SK-N-SH treated with all-trans-retinoic acid at 6 μM for 48 hours (cell line): ENCODE results near the gene POU2F1.

Source experiments
- ARNTL ChIP-seq: fragments of 450-650 bp; formaldehyde crosslinking; IDR thresholded peaks from 2 replicates; pipeline ENCODE4 v1.5.0; 2020; ENCODE audit warnings: low read depth, mild to moderate bottlenecking, moderate library complexity, borderline replicate concordance
- CREB5 ChIP-seq: fragments of 250-450 bp; sonication (Bioruptor Pico); IDR thresholded peaks from 2 replicates; pipeline ENCODE4 v1.5.1; 2020; ENCODE audit warnings: low read depth, mild to moderate bottlenecking, moderate library complexity
- CSDC2 ChIP-seq: fragments of 250-450 bp; sonication (Bioruptor Pico); IDR thresholded peaks from 2 replicates; pipeline ENCODE4 v1.5.0; 2020; ENCODE audit warnings: mild to moderate bottlenecking, moderate library complexity
- ESRRG ChIP-seq: fragments of 250-450 bp; sonication (Bioruptor Pico); IDR thresholded peaks from 2 replicates; pipeline ENCODE4 v1.6.1; 2021; ENCODE audit warnings: mild to moderate bottlenecking
- OSR1 ChIP-seq: fragments of 250-450 bp; sonication (Bioruptor Pico); IDR thresholded peaks from 2 replicates; pipeline ENCODE4 v1.8.0; 2022; ENCODE audit warnings: moderate library complexity, mild to moderate bottlenecking, inconsistent platforms
- PATZ1 ChIP-seq: fragments of 250-450 bp; sonication (Bioruptor Pico); IDR thresholded peaks from 2 replicates; pipeline ENCODE4 v1.8.0; 2020; ENCODE audit warnings: mild to moderate bottlenecking, moderate library complexity, borderline replicate concordance
- PPARA ChIP-seq: fragments of 250-450 bp; sonication (Bioruptor Pico); IDR thresholded peaks from 2 replicates; pipeline ENCODE4 v1.5.0; 2020; ENCODE audit warnings: mild to moderate bottlenecking, borderline replicate concordance
- TCF4 ChIP-seq: fragments of 250-450 bp; sonication (Bioruptor Pico); IDR thresholded peaks from 2 replicates; pipeline ENCODE4 v1.8.0; 2021; ENCODE audit warnings: mild to moderate bottlenecking, moderate library complexity, borderline replicate concordance
- TOX ChIP-seq: fragments of 250-450 bp; sonication (Bioruptor Pico); IDR thresholded peaks from 2 replicates; pipeline ENCODE4 v1.8.0; 2021; ENCODE audit warnings: mild to moderate bottlenecking, moderate library complexity, borderline replicate concordance
- ZFP3 ChIP-seq: fragments of 250-450 bp; sonication (Bioruptor Pico); IDR thresholded peaks from 2 replicates; pipeline ENCODE4 v1.5.0; 2020; ENCODE audit warnings: mild to moderate bottlenecking, moderate library complexity
- ZNF70 ChIP-seq: fragments of 450-650 bp; formaldehyde crosslinking; IDR thresholded peaks from 2 replicates; pipeline ENCODE4 v1.5.0; 2020; ENCODE audit warnings: mild to moderate bottlenecking, moderate library complexity

DNA sequence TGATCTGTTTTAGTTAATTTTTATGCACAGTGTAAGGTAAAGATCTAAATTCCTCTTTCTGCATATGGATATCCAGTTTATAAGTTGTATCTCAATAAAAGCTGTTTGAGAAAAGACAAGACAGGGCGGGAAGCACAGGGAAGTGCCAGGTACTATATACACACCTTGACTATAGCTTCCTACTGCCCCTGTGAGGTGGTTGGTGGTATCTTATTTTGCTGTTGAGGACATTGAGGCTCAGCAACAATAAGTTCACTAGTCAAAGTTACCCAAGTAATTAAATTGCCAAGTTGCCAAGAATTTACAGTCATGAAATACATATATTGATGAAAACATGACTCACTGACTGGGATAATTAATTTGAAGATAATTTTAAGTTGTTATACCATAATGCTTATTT, 188.5 kb downstream of the POU2F1 start:
- no peak for TF ChIP-seq OSR1 (CRISPR knock-in tag)
- TF ChIP-seq TCF4 (CRISPR knock-in tag) = no peak
- TF ChIP-seq PPARA = no peak
- no peak for TF ChIP-seq PATZ1 (CRISPR knock-in tag)
- TF ChIP-seq ESRRG = no peak
- TF ChIP-seq ZFP3 = no peak
- TF ChIP-seq ZNF70 = no peak
- no peak for TF ChIP-seq CSDC2 (CRISPR knock-in tag)
- no peak for TF ChIP-seq TOX
- no peak for TF ChIP-seq ARNTL (CRISPR knock-in tag)
- TF ChIP-seq CREB5 = no peak
